Osteocyte (in vitro differentiated cells): Measurements from ENCODE around the gene SLC31A1. TPM values are rescaled to one million over a fixed set of nuclear protein-coding genes. Genes with fewer than 3 reads are reported as not detected.

Source experiments
- DNase-seq: peaks from one replicate; pipeline ENCODE4 v3.0.0; 2021; ENCODE audit warnings: mixed read lengths; ENCODE audit not compliant: unreplicated experiment; ENCODE audit errors: extremely low spot score
- H3K27ac Mint-ChIP-seq: one replicate; pipeline ENCODE4 v1.8.0; 2021; ENCODE audit warnings: mild to moderate bottlenecking, mixed read lengths; ENCODE audit not compliant: unreplicated experiment
- H3K27me3 Mint-ChIP-seq: one replicate; pipeline ENCODE4 v1.8.0; 2021; ENCODE audit warnings: mixed read lengths; ENCODE audit not compliant: unreplicated experiment
- H3K36me3 Mint-ChIP-seq: one replicate; pipeline ENCODE4 v1.8.0; 2021; ENCODE audit warnings: mixed read lengths; ENCODE audit not compliant: unreplicated experiment
- H3K4me1 Mint-ChIP-seq: one replicate; pipeline ENCODE4 v1.8.0; 2021; ENCODE audit warnings: mixed read lengths; ENCODE audit not compliant: unreplicated experiment
- H3K4me3 Mint-ChIP-seq: one replicate; pipeline ENCODE4 v1.8.0; 2021; ENCODE audit warnings: mild to moderate bottlenecking, moderate library complexity, mixed read lengths; ENCODE audit not compliant: unreplicated experiment
- H3K9me3 Mint-ChIP-seq: one replicate; pipeline ENCODE4 v1.8.0; 2021; ENCODE audit warnings: mixed read lengths; ENCODE audit not compliant: unreplicated experiment
- total RNA-seq: library from RNA; stranded (reverse); gene quantifications from 2 replicates; pipeline ENCODE4 v1.2.1, GENCODE V29; 2021
- TF ChIP-seq, protein P1 (sequence below): fragments of 200-600 bp; sonication (generic); IDR thresholded peaks from 2 replicates; pipeline ENCODE4 v1.5.0; 2021; ENCODE audit warnings: antibody characterized with exemption, mild to moderate bottlenecking, moderate library complexity

Gene SLC31A1
- total RNA-seq, 1 donor from 2014 or later: 22.4 TPM

DNA sequence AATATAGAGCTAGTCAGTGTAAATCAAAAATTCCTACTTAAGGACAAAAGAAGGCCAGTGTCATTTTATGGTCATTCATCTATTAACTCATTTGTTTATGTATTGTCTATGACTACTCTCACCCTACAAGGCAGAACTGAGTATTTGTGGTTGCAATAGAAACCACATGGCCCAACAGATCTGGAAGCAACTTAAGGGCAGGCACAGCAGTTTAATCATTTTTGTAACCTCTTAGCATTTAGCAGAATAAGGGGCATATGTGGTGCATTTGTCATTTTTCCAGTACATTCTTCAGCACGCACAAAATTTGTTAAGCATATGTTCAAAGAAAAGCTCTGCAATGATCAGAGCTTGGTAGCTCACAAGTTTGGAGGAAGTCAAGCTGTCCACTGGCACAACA, 1.4 kb upstream of the SLC31A1 start:
- Mint-ChIP-seq H3K27ac (peak overlapping the region; percentile 98), H3K4me3 (peak overlapping the region; percentile 99), H3K36me3 (peaks cover 10% of the 10 kb centered on the region), H3K4me1 (peaks cover 40% of the 10 kb centered on the region), H3K27me3 (no peaks in the 10 kb centered on the region), H3K9me3 (no peaks in the 10 kb centered on the region)
- DNase-seq: no peak
- TF ChIP-seq, protein P1, sequence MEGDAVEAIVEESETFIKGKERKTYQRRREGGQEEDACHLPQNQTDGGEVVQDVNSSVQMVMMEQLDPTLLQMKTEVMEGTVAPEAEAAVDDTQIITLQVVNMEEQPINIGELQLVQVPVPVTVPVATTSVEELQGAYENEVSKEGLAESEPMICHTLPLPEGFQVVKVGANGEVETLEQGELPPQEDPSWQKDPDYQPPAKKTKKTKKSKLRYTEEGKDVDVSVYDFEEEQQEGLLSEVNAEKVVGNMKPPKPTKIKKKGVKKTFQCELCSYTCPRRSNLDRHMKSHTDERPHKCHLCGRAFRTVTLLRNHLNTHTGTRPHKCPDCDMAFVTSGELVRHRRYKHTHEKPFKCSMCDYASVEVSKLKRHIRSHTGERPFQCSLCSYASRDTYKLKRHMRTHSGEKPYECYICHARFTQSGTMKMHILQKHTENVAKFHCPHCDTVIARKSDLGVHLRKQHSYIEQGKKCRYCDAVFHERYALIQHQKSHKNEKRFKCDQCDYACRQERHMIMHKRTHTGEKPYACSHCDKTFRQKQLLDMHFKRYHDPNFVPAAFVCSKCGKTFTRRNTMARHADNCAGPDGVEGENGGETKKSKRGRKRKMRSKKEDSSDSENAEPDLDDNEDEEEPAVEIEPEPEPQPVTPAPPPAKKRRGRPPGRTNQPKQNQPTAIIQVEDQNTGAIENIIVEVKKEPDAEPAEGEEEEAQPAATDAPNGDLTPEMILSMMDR: no peak

DNA sequence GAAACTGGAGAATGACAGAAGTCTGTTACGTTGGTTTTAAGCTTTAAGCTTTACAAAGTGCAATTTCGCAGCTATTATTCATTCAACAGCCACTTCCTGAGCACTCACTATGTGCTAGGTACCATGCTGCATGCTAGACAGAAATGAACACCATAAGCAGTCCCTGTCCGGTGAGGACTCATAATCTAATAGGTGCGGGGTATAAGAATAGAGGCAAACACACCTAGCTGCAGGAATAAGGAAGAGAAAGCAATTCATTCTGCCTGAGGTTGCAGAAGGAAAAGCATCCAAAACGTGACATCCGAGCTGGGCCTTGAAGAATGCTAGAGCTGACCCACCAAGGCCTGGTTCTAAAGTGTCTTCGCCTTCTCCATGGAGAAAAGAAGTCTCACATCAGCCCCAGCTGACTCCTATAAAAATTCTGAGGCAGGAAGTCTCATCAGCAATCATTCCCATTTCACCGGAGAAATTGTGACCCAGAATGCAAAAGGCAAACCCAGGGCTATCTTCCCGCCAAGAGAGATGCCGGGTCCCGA, 809 bp upstream of the SLC31A1 start:
- peaks cover 39% of the 10 kb centered on the region for H3K4me1 Mint-ChIP-seq
- peak overlapping the region; percentile 98 for H3K27ac Mint-ChIP-seq
- H3K27me3 Mint-ChIP-seq: no peaks in the 10 kb centered on the region
- no peak for DNase-seq
- H3K4me3 Mint-ChIP-seq: peak overlapping the region; percentile 99
- TF ChIP-seq, protein P1: no peak
- no peaks in the 10 kb centered on the region for H3K9me3 Mint-ChIP-seq
- peaks cover 9% of the 10 kb centered on the region for H3K36me3 Mint-ChIP-seq

- TF ChIP-seq, protein P1: no peak
- Mint-ChIP-seq H3K4me3 (peak overlapping the region; percentile 99), H3K36me3 (peaks cover 6% of the 10 kb centered on the region), H3K4me1 (peaks cover 39% of the 10 kb centered on the region), H3K27ac (peak overlapping the region; percentile 98), H3K9me3 (no peaks in the 10 kb centered on the region), H3K27me3 (no peaks in the 10 kb centered on the region)
- DNase-seq: no peak
Measured at GRCh38 chr9:113221800-113222481, 597 bp downstream of the SLC31A1 start.

DNA sequence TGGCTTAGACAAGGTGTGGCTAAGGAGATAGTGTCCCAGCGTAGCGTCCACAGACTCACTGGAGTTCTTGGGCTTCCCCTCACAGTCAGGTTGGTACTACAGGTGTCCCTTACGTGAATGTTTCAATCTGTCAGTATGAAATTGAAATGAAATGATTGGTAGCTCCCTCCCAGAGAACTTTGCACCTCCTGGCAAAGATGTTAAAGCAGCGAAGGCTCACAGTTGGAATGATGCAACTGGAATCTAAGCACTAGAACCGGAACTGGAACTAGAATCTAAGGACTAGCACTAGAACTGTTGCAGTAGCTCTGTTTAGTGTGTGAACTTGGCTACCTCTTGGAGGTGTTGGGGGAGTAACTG, 1.1 kb downstream of the SLC31A1 start:
- Mint-ChIP-seq H3K4me3 (peak overlapping the region; percentile 99), H3K27me3 (no peaks in the 10 kb centered on the region), H3K27ac (peak overlapping the region; percentile 98), H3K36me3 (peaks cover 6% of the 10 kb centered on the region), H3K4me1 (peaks cover 39% of the 10 kb centered on the region), H3K9me3 (no peaks in the 10 kb centered on the region)
- no peak for DNase-seq
- TF ChIP-seq, protein P1: no peak

GRCh38 chr9:113223963-113224362, 2.6 kb downstream of the SLC31A1 start:
- H3K4me3 Mint-ChIP-seq: no peak overlapping the region
- DNase-seq: no peak

More at GRCh38 chr9:113223963-113224362, 2.6 kb downstream of the SLC31A1 start:
- Mint-ChIP-seq H3K27ac (no peak overlapping the region), H3K36me3 (peaks cover 6% of the 10 kb centered on the region), H3K4me1 (peaks cover 37% of the 10 kb centered on the region), H3K9me3 (no peaks in the 10 kb centered on the region), H3K27me3 (no peaks in the 10 kb centered on the region)
- TF ChIP-seq, protein P1: no peak
